GM19193 (cell line): Measurements from ENCODE around the gene SLC10A4.

ENCODE experiments used
- POLR2A ChIP-seq: IDR thresholded peaks from 4 replicates; pipeline ENCODE4 v1.6.1; 2011; ENCODE audit not compliant: insufficient read depth, insufficient read length; ENCODE audit errors: extremely low read depth

Gene SLC10A4, protein sequence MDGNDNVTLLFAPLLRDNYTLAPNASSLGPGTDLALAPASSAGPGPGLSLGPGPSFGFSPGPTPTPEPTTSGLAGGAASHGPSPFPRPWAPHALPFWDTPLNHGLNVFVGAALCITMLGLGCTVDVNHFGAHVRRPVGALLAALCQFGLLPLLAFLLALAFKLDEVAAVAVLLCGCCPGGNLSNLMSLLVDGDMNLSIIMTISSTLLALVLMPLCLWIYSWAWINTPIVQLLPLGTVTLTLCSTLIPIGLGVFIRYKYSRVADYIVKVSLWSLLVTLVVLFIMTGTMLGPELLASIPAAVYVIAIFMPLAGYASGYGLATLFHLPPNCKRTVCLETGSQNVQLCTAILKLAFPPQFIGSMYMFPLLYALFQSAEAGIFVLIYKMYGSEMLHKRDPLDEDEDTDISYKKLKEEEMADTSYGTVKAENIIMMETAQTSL

DNA sequence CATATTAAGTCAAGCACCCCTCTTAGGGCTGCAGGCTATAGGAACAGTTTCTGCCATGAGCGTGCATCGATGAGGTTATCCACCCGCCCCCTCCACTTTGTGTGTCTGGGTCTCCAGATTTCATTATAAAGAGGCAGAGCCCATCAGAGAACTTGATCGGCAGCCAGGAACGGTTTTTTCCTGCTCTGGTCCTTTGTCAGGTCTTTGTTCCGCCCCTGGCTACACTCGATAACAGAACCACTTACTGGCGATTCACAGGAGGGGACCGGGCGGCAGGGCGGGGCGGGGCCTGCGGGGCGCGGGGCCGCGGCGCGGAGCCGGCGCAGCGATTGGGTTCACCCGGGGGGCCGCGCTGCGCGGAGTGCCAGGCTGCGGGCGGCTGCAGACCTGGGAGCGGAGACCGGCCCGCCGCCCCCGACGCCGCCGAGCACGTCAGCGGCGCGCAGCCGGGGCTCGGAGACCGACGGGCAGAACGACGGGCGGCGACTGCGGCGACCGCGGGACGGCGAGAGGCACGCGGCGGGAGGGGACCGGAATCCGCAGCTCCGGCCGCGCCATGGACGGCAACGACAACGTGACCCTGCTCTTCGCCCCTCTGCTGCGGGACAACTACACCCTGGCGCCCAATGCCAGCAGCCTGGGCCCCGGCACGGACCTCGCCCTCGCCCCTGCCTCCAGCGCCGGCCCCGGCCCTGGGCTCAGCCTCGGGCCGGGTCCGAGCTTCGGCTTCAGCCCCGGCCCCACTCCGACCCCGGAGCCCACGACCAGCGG lies at the start of gene SLC10A4:
Gene SLC10A4, plus strand, starts transcription at position 338 of the 771 bp plus-strand sequence. Its CDS starts 219 bp downstream, at position 557.
- TF ChIP-seq POLR2A: no peak

DNA sequence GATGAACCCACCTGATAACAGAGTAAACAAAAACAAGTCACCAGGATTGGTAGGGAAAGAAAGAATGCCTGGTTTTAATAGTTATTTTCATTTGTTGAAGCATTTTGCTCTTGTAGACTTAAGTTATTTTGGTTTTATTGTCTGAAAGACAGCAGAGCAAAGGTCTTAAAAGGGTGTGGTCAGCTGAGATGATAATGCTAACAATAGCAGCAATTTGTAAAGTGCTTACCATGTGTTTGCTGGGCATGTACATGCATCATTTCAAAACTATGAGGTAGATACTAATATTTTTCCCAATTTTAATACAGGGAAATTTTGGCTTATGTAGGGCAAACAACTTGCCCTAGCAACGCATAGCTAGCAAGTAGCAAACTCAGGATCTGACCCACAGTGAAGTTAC lies 46.8 kb upstream of the SLC10A4 start:
- TF ChIP-seq POLR2A: no peak

DNA sequence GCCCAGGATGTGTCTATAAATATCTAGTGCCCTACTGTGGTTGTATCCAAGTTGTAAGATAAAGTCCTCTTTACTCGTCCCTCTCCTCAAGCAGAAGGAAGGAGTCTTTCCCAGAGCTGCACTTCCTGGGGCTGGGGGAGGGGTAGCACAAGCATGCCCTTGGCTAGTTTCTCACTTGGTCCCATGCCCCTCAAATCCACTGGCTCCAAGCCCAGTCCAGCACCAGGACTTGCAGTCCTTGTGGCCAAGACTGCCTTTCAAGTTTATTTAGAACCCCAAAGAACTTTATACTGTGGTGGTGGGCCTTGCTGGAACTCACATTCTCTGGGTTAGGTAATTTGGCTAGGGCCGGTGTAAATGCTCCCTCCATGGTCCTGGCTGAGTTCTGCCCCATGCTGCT lies 43.2 kb upstream of the SLC10A4 start:
- no peak for TF ChIP-seq POLR2A

DNA sequence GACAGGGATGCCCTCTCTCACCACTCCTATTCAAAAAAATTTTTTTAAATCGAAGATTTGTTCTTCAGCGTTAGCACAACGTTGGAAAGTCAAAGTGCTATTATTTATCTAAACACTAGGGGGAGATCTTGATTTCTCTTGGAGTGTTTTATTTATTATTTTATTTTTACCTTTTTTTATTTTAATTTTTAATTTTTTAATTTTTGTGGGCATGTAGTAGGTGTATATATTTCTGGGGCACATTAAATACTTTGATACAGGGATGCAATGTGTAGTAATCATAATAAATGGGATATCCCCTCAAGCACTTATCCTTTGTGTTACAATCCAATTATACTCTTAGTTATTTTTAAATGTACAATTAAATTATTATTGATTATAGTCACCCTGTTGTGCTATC lies 37.4 kb upstream of the SLC10A4 start:
- no peak for TF ChIP-seq POLR2A

DNA sequence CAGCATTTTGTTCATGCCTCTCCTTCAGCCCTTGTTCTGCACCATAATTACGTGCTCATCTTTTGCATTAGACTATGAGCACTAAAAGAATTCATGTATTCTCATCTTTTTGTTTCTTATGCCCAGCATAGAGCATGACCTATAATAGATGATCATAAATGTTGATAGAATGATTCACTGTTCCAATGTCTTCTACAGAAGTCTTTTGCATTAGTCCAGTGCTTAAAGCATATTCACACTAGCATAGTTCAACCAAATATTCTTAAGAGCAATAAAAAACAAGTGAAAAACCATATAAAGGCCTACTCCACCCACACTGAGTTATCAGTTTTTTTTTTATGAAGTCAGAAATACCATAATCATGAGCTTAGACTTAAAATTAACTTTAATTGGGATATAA lies 36.5 kb upstream of the SLC10A4 start:
- no peak for TF ChIP-seq POLR2A

DNA sequence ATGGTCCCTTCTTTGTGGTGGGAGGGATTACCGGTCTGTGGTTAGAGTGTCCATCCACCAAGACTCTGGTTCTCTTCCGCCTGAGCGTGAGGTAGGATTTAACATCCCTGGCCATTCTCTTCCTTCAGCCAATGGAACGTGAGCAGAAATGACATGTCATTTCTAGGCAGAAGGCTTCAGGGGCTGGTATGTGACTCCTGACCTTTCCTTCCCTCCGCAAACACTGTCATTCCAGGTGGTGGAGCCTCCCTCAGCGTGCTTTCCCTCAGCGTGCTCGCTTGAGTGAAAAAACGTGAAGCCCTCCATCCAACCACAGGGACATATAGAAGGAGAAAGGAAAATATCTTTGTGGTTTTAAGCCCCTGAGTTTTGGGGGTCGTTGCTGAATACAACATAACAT lies 34.0 kb upstream of the SLC10A4 start:
- TF ChIP-seq POLR2A: no peak

DNA sequence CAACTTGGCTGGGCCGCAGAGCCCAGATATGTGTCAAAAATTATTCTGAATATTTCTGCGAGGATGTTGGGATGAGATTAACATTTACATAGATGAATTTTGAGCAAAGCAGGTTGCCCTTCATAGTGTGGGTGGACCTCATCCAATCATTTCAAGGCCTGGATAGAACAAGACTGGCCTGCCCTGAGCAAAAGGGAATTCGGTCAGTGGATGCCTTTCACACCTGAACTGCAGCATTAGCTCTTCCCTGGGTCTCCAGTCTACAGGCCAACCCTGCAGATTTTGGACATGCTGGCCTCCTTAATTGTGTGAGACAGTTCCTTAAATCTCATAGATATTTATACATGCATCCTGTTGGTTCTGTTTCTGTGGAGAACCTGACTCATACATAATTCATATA lies 32.4 kb upstream of the SLC10A4 start:
- TF ChIP-seq POLR2A: no peak

DNA sequence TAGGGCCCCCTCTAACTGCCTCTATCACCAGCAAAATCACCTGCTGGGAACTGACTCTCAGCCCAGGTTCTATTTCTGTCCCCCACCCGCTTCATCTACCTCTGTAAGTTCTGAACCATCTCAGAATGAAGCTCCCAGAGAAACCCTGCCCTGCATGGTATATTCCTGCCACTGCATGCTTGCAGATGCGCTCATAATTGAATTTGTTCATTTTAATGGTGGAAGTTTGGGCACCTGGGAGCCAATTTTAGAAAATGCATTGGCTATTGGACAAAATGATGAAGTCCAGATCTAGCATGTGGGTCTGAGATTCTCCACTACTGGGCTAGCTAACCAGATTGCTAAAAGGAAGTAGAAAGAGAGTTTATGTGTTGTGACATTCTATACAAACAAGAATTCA lies 28.6 kb upstream of the SLC10A4 start:
- no peak for TF ChIP-seq POLR2A

DNA sequence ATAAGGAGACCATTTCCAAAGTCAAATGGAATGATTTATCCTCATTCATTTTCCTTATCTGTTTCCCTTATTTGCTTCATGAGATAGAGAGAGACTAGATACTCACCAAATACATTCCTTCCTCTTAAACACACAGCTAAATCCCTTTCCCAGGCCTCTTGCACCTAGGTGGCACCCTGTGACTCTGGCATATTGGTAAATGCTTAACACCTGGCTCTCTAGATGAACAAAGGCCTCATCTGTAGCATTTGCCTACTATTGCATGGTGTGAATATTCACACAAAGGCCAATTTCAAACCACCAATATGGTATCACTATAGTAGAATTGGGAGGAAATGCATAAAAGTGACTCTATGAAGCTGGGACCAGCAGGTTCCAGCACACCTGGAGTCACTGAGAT lies 22.1 kb upstream of the SLC10A4 start:
- no peak for TF ChIP-seq POLR2A

DNA sequence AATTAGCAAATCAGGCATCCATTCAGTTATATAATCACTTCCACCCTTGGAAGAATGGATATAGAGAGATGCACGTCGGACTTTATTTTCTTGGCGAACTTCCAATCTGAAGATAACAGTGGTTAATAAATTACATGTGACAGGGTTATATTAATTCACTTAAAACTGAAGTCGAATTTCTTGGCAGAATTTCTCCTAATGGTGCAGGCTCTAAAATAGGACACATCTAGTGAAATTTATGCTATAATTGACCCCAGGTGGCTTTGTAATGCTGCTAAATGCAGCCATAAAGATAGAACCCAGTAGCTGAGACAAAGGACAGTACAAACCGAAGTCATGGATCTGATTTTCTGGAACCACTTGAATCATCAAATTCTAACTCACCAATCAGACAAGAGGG lies 20.8 kb upstream of the SLC10A4 start:
- TF ChIP-seq POLR2A: no peak

DNA sequence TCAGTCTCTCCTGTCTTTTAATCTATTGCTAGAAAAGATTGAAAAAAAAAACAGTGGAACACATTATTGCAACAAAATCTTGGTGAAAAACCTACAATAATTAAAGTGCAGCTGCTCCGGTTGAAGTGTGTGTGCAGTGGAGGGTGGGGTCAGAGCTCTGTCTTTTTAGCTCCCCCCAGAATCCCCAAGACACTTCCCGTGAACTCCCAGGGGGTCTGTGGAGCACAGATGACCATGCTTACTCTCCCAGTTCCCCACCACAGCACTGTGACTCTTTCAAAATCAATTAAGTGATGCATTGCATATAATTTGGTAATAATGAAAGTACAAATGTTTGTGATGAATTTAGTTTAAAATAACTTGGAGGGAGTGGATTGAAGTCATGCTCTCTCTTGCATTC lies 15.7 kb upstream of the SLC10A4 start:
- TF ChIP-seq POLR2A: no peak

DNA sequence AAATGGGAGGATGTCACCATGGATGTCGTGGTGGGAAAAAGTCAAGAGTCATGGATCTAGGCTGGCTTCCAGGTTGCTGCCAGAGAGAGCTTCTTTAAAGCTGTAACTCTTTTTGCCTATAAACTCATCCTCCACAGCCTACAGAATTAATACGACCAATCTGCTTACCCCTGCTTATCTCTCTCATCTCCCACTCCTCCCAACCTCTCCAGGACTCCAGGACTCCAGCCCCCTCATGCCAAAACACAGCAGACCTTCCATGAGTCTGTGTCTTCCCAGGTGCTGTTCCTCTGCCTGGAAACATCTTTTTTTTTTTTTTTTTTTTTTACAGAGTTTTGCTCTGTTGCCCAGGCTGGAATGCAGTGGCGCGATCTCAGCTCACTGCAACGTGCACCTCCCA lies 15.3 kb upstream of the SLC10A4 start:
- no peak for TF ChIP-seq POLR2A

DNA sequence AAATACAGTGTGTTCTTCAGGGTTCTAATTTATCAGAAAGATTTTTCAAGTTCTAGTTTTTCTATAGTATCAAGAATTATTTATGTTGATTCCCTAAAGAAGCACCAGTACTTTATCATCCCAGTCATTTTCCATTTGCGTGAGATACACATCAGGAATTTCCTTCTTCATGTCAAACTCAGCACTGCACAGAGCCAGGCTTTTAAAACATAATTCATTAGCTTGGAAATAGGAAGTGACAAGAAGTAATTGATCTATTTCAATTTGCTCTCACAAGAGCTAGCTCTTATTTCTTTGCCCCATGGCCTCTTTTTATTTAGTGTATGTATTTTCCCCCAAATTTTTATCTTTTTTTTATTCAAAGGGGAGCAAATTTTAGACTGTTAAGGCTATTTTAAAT lies 13.0 kb upstream of the SLC10A4 start:
- no peak for TF ChIP-seq POLR2A

DNA sequence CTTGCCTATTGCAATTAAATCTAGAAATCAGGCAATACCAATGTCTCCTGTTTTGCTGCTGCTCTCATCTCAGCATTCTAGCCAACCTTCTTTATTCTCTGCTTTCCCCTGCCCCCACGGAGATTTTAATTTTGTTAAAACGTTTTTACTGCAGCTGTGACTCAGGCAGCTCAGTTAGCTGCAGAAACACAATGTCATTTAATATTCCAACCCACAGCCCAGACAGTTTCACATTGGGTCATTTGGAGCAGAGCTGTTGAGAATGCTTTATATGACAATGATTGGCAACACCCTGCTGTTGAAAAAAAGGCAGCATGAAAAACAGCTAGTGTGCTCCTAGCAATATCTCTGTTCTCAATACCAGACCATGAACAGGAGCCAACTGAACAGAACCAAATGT lies 12.6 kb upstream of the SLC10A4 start:
- TF ChIP-seq POLR2A: no peak

DNA sequence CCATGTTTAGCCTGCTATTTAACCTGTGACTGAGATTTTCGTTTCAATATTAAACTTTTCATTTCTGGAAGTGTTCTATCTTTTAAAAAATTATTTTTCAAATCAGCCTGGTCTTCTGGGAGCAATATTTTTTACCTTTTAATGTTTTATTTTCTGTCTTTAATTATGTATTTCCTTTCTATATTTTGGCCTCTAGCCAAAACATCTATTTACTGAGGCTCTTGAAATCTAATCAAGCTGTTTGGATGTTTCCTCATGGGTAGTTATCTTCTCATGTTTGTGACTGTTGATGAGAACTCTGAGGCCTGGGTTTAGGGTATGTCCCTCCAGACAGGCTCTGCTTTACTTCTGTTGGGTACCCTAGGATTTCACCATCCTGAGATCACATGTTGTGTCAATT lies 10.3 kb upstream of the SLC10A4 start:
- TF ChIP-seq POLR2A: no peak

DNA sequence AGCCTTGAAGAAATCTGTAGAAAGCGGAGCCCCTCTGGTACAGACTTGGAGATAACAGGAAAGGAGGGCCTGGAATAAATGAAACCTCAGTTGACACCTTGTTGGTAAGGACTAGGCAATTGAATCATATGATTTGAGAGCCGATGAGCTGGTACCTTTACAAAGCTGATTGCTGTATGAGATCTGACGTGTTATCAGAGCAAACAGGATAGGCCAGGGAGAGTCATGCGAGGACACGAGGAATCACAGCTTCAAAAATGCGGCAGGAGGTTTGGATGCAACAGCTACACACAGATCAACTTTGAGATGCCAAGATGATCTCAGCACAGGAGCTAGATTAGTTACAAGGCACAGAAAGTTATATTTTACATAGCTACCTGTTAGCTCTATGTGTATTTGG lies 7.4 kb upstream of the SLC10A4 start:
- no peak for TF ChIP-seq POLR2A
